GM21723 (cell line): ENCODE data around the gene CDT1.
A peak's percentile ranks its signal among the peaks of the same experiment; 100 is the strongest.
"Not testable (repeated sequence)": the region's sequence is repeated elsewhere in the genome, so short reads cannot be mapped to it uniquely, and the experiment has no call there.

Experiments used
- ATAC-seq: cut with Tn5 transposase; IDR thresholded peaks from one replicate; pipeline ENCODE4 v1.9.1; 2021; ENCODE audit warnings: mild to moderate bottlenecking, moderate library complexity; ENCODE audit not compliant: unreplicated experiment

The CDT1 gene

GRCh38 chr16:88782454-88783390 lies 20.9 kb upstream of the CDT1 start:
- no peak for ATAC-seq

- ATAC-seq, result no peak
Observed at GRCh38 chr16:88783391-88784073, 20.1 kb upstream of the CDT1 start.

GRCh38 chr16:88784074-88784855 lies 19.3 kb upstream of the CDT1 start:
- ATAC-seq, result peak; percentile 30

- no peak for ATAC-seq
Observed at GRCh38 chr16:88784856-88785105, 18.8 kb upstream of the CDT1 start.

- no peak for ATAC-seq
Observed at GRCh38 chr16:88785106-88785924, 18.3 kb upstream of the CDT1 start, which contains the start of gene PIEZO1. TSS of gene PIEZO1 (minus strand) at chr16:88785220. CDS start at chr16:88784964, 256 bp downstream.

- no peak for ATAC-seq
Observed at GRCh38 chr16:88787579-88788314, 15.8 kb upstream of the CDT1 start.

GRCh38 chr16:88788749-88789148 lies 14.8 kb upstream of the CDT1 start:
- not testable (repeated sequence) for ATAC-seq

- ATAC-seq, result no peak
Observed at GRCh38 chr16:88789594-88789993, 14.0 kb upstream of the CDT1 start.

- ATAC-seq, result no peak
Observed at GRCh38 chr16:88790312-88791211, 13.0 kb upstream of the CDT1 start.

GRCh38 chr16:88792078-88792550 lies 11.5 kb upstream of the CDT1 start:
- no peak for ATAC-seq

- no peak for ATAC-seq
Observed at GRCh38 chr16:88792668-88793250, 10.8 kb upstream of the CDT1 start.

- no peak for ATAC-seq
Observed at GRCh38 chr16:88793251-88793954, 10.2 kb upstream of the CDT1 start.

GRCh38 chr16:88796278-88796677 lies 7.3 kb upstream of the CDT1 start:
- no peak for ATAC-seq

- ATAC-seq, result no peak
Observed at GRCh38 chr16:88798073-88798472, 5.5 kb upstream of the CDT1 start.

- ATAC-seq, result no peak
Observed at GRCh38 chr16:88798772-88799455, 4.7 kb upstream of the CDT1 start.

GRCh38 chr16:88799569-88800276 lies 3.9 kb upstream of the CDT1 start:
- ATAC-seq, result no peak

- ATAC-seq, result no peak
Observed at GRCh38 chr16:88800277-88800592, 3.4 kb upstream of the CDT1 start.
